B cell (primary cell): Measurements from ENCODE around the gene DUSP15.

ENCODE experiments used
- CTCF ChIP-seq: fragments of 200-600 bp; IDR thresholded peaks from one replicate; pipeline ENCODE4 v1.8.0; 2022; ENCODE audit warnings: antibody characterized with exemption, mild to moderate bottlenecking
- EZH2 ChIP-seq: IDR thresholded peaks from 2 replicates; pipeline ENCODE4 v1.6.1; 2012; ENCODE audit warnings: borderline replicate concordance, low read depth, mild to moderate bottlenecking, moderate library complexity, low read length; ENCODE audit not compliant: insufficient read depth, poor library complexity, severe bottlenecking

GRCh38 chr20:31845300-31845863 lies 24.9 kb downstream of the DUSP15 start, which contains the start of gene FOXS1:
- no peak for TF ChIP-seq CTCF
- TF ChIP-seq EZH2, result no peak
